ENCODE data around the gene DNAJC7. TPM values are rescaled to one million over a fixed set of nuclear protein-coding genes. Genes with fewer than 3 reads are reported as not detected.

DNAJC7 gene
- total and polyA plus RNA-seq, 9 of the 15 experiments (the other 6 are each of a cell fraction or from before 2014, with no cell fraction given), result 85.8 to 262 (median 157) TPM

GRCh38 chr17:42028791-42029127 lies 11.5 kb upstream of the DNAJC7 start (continued):
- 0 out of 2 replicates have a peak, but pooled peaks have one; percentile 1 for TF ChIP-seq CTBP1 (IDR thresholded peaks at IDR 0.05; ENCODE audit: borderline replicate concordance)

- Histone ChIP-seq H3K4me2 (ENCODE audit: insufficient read depth, low read length) (no peak overlapping the region), H3K79me2 (ENCODE audit: control insufficient read depth, insufficient read depth, low read length) (no peaks in the 10 kb centered on the region), H3K9me1 (ENCODE audit: control insufficient read depth, insufficient read depth, low read length) (no peaks in the 10 kb centered on the region), H3K4me3 (no peak overlapping the region), H3K4me1 (replicated peaks in 1 of 2; ENCODE audit: control insufficient read depth in 2 of 2, insufficient read depth in 2 of 2, low read length in 2 of 2) (peaks cover 38 to 43% of the 10 kb centered on the region in 2 experiments), H3K9ac (ENCODE audit: insufficient read depth in 1 of 2, low read depth in 2 of 2, low read length in 2 of 2) (peak overlapping the region in 1 of 2 experiments; percentile 75; a peak in 2 of 4 replicates), H3K9me3 (replicated peaks; ENCODE audit: control insufficient read depth, insufficient read depth, low read depth, low read length) (no peaks in the 10 kb centered on the region), H4K20me1 (replicated peaks; ENCODE audit: control insufficient read depth, insufficient read depth, low read length) (no peaks in the 10 kb centered on the region), H2AFZ (ENCODE audit: low read depth, low read length) (peak overlapping the region; percentile 78), H3K27ac (ENCODE audit: extremely low read depth, low read depth, low read length) (no peak overlapping the region), H3K27me3 (ENCODE audit: control insufficient read depth in 2 of 2, insufficient read depth in 2 of 2, low read length in 2 of 2) (no peaks in the 10 kb centered on the region), H3K36me3 (ENCODE audit: control insufficient read depth, insufficient read depth, low read length) (peaks cover 16% of the 10 kb centered on the region)
- 56% methylated on average over 18 of the region's 19 CpGs for WGBS (ENCODE audit: insufficient coverage, low coverage, missing lambda C conversion rate)
- ChIA-PET CTCF (ENCODE audit: low intra/inter-chr PET ratio) (no interaction called here), POLR2A (interaction anchor here (0.6 to 4.1 kb wide), 7 partner anchors 8 to 27 kb away, joined by 3 to 29 read pairs (median 5); partner anchors contain the start of genes DNAJC7 and NKIRAS2)
- BruUV-seq (replicated peaks), result no TSS peak
- intact Hi-C loops (cut with micrococcal nuclease) (loop anchor here (1.0 to 5.0 kb wide), 2 partner anchors 61 to 73 kb away; partner anchors contain the start of gene CNP), in situ Hi-C loops (cut with MboI) (loop anchor here (5.0 kb wide), 1 partner anchor 84 kb away; the partner anchor contains the start of gene DHX58)
- ATAC-seq (peak; percentile 70), FAIRE-seq (peak; percentile 84), DNase-seq (ENCODE audit: extremely low read depth in 1 of 4, low spot score in 3 of 4) (peak; percentile 50 to 73 (median 60))
- TF ChIP-seq ARID3B (CRISPR knock-in tag; IDR thresholded peaks at IDR 0.05; ENCODE audit: borderline replicate concordance) (no peak), JUNB (CRISPR knock-in tag; conservative IDR thresholded peaks at IDR 0.05) (no peak), POLR2G (IDR thresholded peaks at IDR 0.05; ENCODE audit: low read depth, low read length) (0 out of 2 replicates have a peak, but pooled peaks have one; percentile 57), PML (IDR thresholded peaks at IDR 0.05; ENCODE audit: low read length) (no peak), NONO (IDR thresholded peaks at IDR 0.05; ENCODE audit: low read depth in 2 of 2, low read length in 1 of 2) (no peak), RBFOX2 (IDR thresholded peaks at IDR 0.05; ENCODE audit: low read depth, low read length) (peak; percentile 42), REST (IDR thresholded peaks at IDR 0.05; ENCODE audit: borderline replicate concordance) (peak; percentile 41; the same call in 1 of the 2 replicates), REST (CRISPR knock-in tag; IDR thresholded peaks at IDR 0.05; ENCODE audit: low read depth) (no peak), ZNF766 (CRISPR knock-in tag; conservative IDR thresholded peaks at IDR 0.05) (no peak)
These were observed 10.9 kb upstream of the DNAJC7 start for GRCh38 chr17:42027961-42028790.
